HCT116 (cell line): ENCODE results near the gene CTBP2. TPM values are rescaled to one million over a fixed set of nuclear protein-coding genes. Genes with fewer than 3 reads are reported as not detected.

Source experiments
- ATAC-seq: fragments of 200-7000 bp; cut with Tn5 transposase; 2 replicates; pipeline ENCODE4 v1.9.1; 2020; ENCODE audit warnings: mild to moderate bottlenecking, moderate library complexity
- BruUV-seq: library from RNA; stranded (reverse); fragments of 400-500 nt; replicated peaks from 2 replicates; lab custom pipeline; 2021; lab: Mats Ljungman, UMichigan
- CTCF ChIA-PET: fragments of 300-600 bp; sonication (Branson Sonifier 250); formaldehyde crosslinking; loops from one replicate; lab custom pipeline; 2021; ENCODE audit warnings: antibody characterized with exemption; lab: Charles Lee
- POLR2A ChIA-PET: fragments of 300-600, 350-600 bp; sonication (Branson Sonifier 250); formaldehyde crosslinking; loops from one replicate; lab custom pipeline; 2021; ENCODE audit warnings: antibody characterized with exemption; lab: Charles Lee
- RAD21 ChIA-PET, 2 experiments: fragments of 300-600 bp; sonication (Branson Sonifier 250); formaldehyde crosslinking; loops; one replicate each; lab custom pipeline; 2023; ENCODE audit warnings: low total read pairs in 2 of 2; ENCODE audit not compliant: uncharacterized antibody in 2 of 2, unreplicated experiment in 2 of 2, low non-redundant PET in 1 of 2; lab: Charles Lee
- DNase-seq: peaks from one replicate; pipeline ENCODE4 v3.0.0-alpha.2; 2010; ENCODE audit warnings: low read depth, low spot score
- H2AFZ ChIP-seq: fragments of 200-600 bp; shearing (Covaris generic), sonication (generic); 2 replicates; pipeline ENCODE4 v1.6.1; 2017; ENCODE audit warnings: low read depth, mixed run types, mixed read lengths, antibody characterized with exemption, low read length; ENCODE audit not compliant: poor library complexity, severe bottlenecking
- H3K27ac ChIP-seq: 2 replicates; pipeline ENCODE4 v1.5.1; 2012; ENCODE audit warnings: low read depth, low read length
- H3K27me3 ChIP-seq: fragments of 200-600 bp; sonication (generic); 2 replicates; pipeline ENCODE4 v1.6.1; 2016; ENCODE audit warnings: mixed run types, low read length, mixed read lengths; ENCODE audit not compliant: insufficient read depth
- H3K36me3 ChIP-seq, 2 experiments: fragments of 200-500 bp in 1 of 2; fragments of 200-600 bp in 1 of 2; sonication (Bioruptor generic) in 1 of 2; sonication (generic) in 1 of 2; 2 replicates each; pipeline versions ENCODE4 v1.5.1 to v1.6.1; 2014 to 2016; ENCODE audit warnings: low read length in 2 of 2, inconsistent platforms in 1 of 2, mixed read lengths in 1 of 2, mixed run types in 1 of 2; ENCODE audit not compliant: insufficient read depth in 2 of 2, control insufficient read depth in 1 of 2
- H3K4me1 ChIP-seq, 2 experiments: fragments of 200-600 bp in 1 of 2; sonication (generic) in 1 of 2; 2 replicates each; pipeline versions ENCODE4 v1.5.1 to v1.6.1; 2012 to 2017; ENCODE audit warnings: low read length in 2 of 2, inconsistent platforms in 1 of 2, mild to moderate bottlenecking in 1 of 2, mixed read lengths in 1 of 2, mixed run types in 1 of 2, moderate library complexity in 1 of 2; ENCODE audit not compliant: insufficient read depth in 2 of 2, control insufficient read depth in 1 of 2
- H3K4me2 ChIP-seq: fragments of 200-600 bp; sonication (generic); 2 replicates; pipeline ENCODE4 v1.6.1; 2017; ENCODE audit warnings: mixed run types, low read length, mixed read lengths
- H3K4me3 ChIP-seq, 2 experiments: fragments of 200-600 bp in 1 of 2; sonication (generic) in 1 of 2; replicated peaks in 1 of 2; 2 replicates each; pipeline ENCODE4 v1.5.1; 2011 to 2016; ENCODE audit warnings: low read length in 2 of 2, control low read depth in 1 of 2, low read depth in 1 of 2, mild to moderate bottlenecking in 1 of 2, mixed read lengths in 1 of 2, mixed run types in 1 of 2
- H3K79me2 ChIP-seq: fragments of 200-600 bp; sonication (generic); 2 replicates; pipeline ENCODE4 v1.6.1; 2017; ENCODE audit warnings: mild to moderate bottlenecking, mixed run types, low read length, moderate library complexity, mixed read lengths; ENCODE audit not compliant: insufficient read depth
- H3K9ac ChIP-seq: fragments of 200-600 bp; sonication (generic); 2 replicates; pipeline ENCODE4 v1.6.1; 2016; ENCODE audit warnings: low read length, mixed read lengths
- H3K9me2 ChIP-seq: fragments of 200-600 bp; sonication (generic), shearing (Covaris generic); 2 replicates; pipeline ENCODE4 v1.6.1; 2017; ENCODE audit warnings: mixed run types, mild to moderate bottlenecking, moderate library complexity; ENCODE audit not compliant: insufficient read depth
- H3K9me3 ChIP-seq, 2 experiments: fragments of 200-500 bp in 1 of 2; fragments of 200-600 bp in 1 of 2; sonication (Bioruptor generic) in 1 of 2; sonication (generic) in 1 of 2; 2 replicates each; pipeline ENCODE4 v1.6.1; 2014 to 2017; ENCODE audit warnings: low read length in 2 of 2, mixed read lengths in 2 of 2, inconsistent platforms in 1 of 2, low read depth in 1 of 2, mild to moderate bottlenecking in 1 of 2, mixed run types in 1 of 2, moderate library complexity in 1 of 2; ENCODE audit not compliant: control insufficient read depth in 1 of 2, insufficient read depth in 1 of 2
- H4K20me1 ChIP-seq: fragments of 200-600 bp; sonication (generic), shearing (Covaris generic); 2 replicates; pipeline ENCODE4 v1.6.1; 2017; ENCODE audit warnings: mixed run types, mild to moderate bottlenecking, moderate library complexity; ENCODE audit not compliant: insufficient read depth
- CBX3 ChIP-seq: IDR thresholded peaks from 2 replicates; pipeline ENCODE4 v1.6.1; 2012; ENCODE audit warnings: low read depth
- CEBPB ChIP-seq: IDR thresholded peaks from 2 replicates; pipeline ENCODE4 v1.6.1; 2012; ENCODE audit warnings: low read depth
- EGR1 ChIP-seq: IDR thresholded peaks from 2 replicates; pipeline ENCODE4 v1.6.1; 2012; ENCODE audit warnings: low read depth
- ELF1 ChIP-seq: IDR thresholded peaks from 2 replicates; pipeline ENCODE4 v1.6.1; 2012; ENCODE audit warnings: low read depth, borderline replicate concordance
- EZH2 ChIP-seq: fragments of 200-600 bp; sonication (generic); IDR thresholded peaks from 2 replicates; pipeline ENCODE4 v1.6.1; 2017; ENCODE audit warnings: antibody characterized with exemption, mixed run types
- EZH2phosphoT487 ChIP-seq: fragments of 200-600 bp; IDR thresholded peaks from 2 replicates; pipeline ENCODE4 v1.6.1; 2018; ENCODE audit warnings: antibody characterized with exemption, borderline replicate concordance
- FOSL1 ChIP-seq: IDR thresholded peaks from 2 replicates; pipeline ENCODE4 v1.6.1; 2012; ENCODE audit warnings: low read depth
- JUND ChIP-seq: IDR thresholded peaks from 2 replicates; pipeline ENCODE4 v1.6.1; 2012
- POLR2A ChIP-seq: IDR thresholded peaks from 2 replicates; pipeline ENCODE4 v1.7.0; 2011; ENCODE audit warnings: borderline replicate concordance; ENCODE audit not compliant: insufficient read depth, insufficient read length; ENCODE audit errors: extremely low read depth
- POLR2AphosphoS5 ChIP-seq: IDR thresholded peaks from 2 replicates; pipeline ENCODE4 v1.6.1; 2011; ENCODE audit warnings: mild to moderate bottlenecking, low read depth, low read length, moderate library complexity
- SP1 ChIP-seq: IDR thresholded peaks from 2 replicates; pipeline ENCODE4 v1.6.1; 2012; ENCODE audit warnings: low read depth
- SRF ChIP-seq: IDR thresholded peaks from 2 replicates; pipeline ENCODE4 v1.6.1; 2012; ENCODE audit warnings: low read depth
- TCF7L2 ChIP-seq: IDR thresholded peaks from 2 replicates; pipeline ENCODE4 v1.7.0; 2011; ENCODE audit warnings: borderline replicate concordance, inconsistent platforms; ENCODE audit not compliant: insufficient read depth, insufficient read length; ENCODE audit errors: extremely low read depth
- YY1 ChIP-seq: IDR thresholded peaks from 2 replicates; pipeline ENCODE4 v1.6.1; 2011; ENCODE audit warnings: low read length, low read depth, moderate library complexity, mild to moderate bottlenecking; ENCODE audit not compliant: insufficient replicate concordance; ENCODE audit errors: extremely low read depth
- ZFX ChIP-seq: fragments of 450-650 bp; IDR thresholded peaks from 2 replicates; pipeline ENCODE4 v1.6.1; 2017
- ZNF274 ChIP-seq: fragments of 200-500 bp; sonication (Bioruptor generic); IDR thresholded peaks from 2 replicates; pipeline ENCODE4 v1.6.1; 2014; ENCODE audit warnings: mild to moderate bottlenecking, low read depth, low read length, inconsistent platforms
- intact Hi-C: fragments of 100-400 bp; cut with micrococcal nuclease; formaldehyde crosslinking; loops from 2 replicates; pipeline ENCODE4 v1.10.0; 2022
- total RNA-seq: library from RNA; stranded (reverse); gene quantifications from one replicate; pipeline ENCODE4 v1.2.1, GENCODE V29; 2021; ENCODE audit not compliant: unreplicated experiment
- TF ChIP-seq, protein P1 (sequence below): IDR thresholded peaks from 2 replicates; pipeline ENCODE4 v1.6.1; 2012
- TF ChIP-seq, protein P2 (sequence below): IDR thresholded peaks from 2 replicates; pipeline ENCODE4 v1.6.1; 2011; ENCODE audit warnings: mild to moderate bottlenecking, low read length, moderate library complexity; ENCODE audit not compliant: insufficient replicate concordance; ENCODE audit errors: extremely low read depth
- TF ChIP-seq, protein P3 (sequence below): IDR thresholded peaks from 2 replicates; pipeline ENCODE4 v1.6.1; 2012; ENCODE audit warnings: low read depth
- TF ChIP-seq, protein P4 (sequence below), 3 experiments: fragments of 200-600 bp in 1 of 3; sonication (generic) in 1 of 3; IDR thresholded peaks in 2 of 3; conservative IDR thresholded peaks in 1 of 3; 2 replicates each; pipeline ENCODE4 v1.5.1; 2012 to 2017; ENCODE audit warnings: low read depth in 2 of 3, low read length in 2 of 3, antibody characterized with exemption in 1 of 3, borderline replicate concordance in 1 of 3, control low read depth in 1 of 3, mild to moderate bottlenecking in 1 of 3, mixed read lengths in 1 of 3, mixed run types in 1 of 3, moderate library complexity in 1 of 3; ENCODE audit not compliant: insufficient read depth in 1 of 3

CTBP2 gene
- total RNA-seq, 1 experiment from 2014 or later: 144 TPM

DNA sequence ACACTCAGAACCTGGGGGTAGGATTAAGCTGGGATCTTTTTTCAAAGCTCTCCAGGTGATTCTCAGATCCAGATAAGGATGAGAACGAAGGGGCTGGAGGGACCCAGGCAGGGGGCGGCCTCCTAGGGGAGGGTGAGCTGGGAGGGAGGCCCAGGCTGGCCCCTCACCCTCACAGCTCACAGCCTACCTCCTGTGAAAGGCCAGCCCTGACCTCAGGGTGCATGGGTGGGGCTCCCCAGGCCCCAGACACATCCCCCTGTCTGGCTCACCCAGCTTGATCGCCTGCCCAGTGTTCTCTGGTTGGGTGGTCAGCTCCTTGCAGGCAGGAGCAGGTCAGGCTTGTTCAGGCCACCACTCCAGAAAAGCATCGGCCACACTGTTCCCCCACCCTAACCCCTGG lies 24.3 kb downstream of the CTBP2 start:
- no peaks in the 10 kb centered on the region for H3K9me3 ChIP-seq
- no peaks in the 10 kb centered on the region for H3K9me2 ChIP-seq
- H2AFZ ChIP-seq: no peak overlapping the region
- H3K4me1 ChIP-seq: peaks cover 0 to 28% of the 10 kb centered on the region in 2 experiments; a peak in 1 of 4 replicates
- intact Hi-C loops: no loop called here
- peaks cover 0 to 31% of the 10 kb centered on the region in 2 experiments; a peak in 1 of 4 replicates for H3K36me3 ChIP-seq
- no peak overlapping the region for H3K27ac ChIP-seq
- ChIA-PET CTCF (no interaction called here), POLR2A (no interaction called here), RAD21 (no interaction called here)
- BruUV-seq: no TSS peak
- no peak overlapping the region for H3K4me3 ChIP-seq
- no peak overlapping the region for H3K9ac ChIP-seq
- no peak for ATAC-seq
- no peak for DNase-seq
- TF ChIP-seq, protein P1, sequence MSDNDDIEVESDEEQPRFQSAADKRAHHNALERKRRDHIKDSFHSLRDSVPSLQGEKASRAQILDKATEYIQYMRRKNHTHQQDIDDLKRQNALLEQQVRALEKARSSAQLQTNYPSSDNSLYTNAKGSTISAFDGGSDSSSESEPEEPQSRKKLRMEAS: no peak
- TF ChIP-seq FOSL1 (no peak), EGR1 (no peak), EZH2phosphoT487 (no peak), SP1 (no peak), SRF (no peak), TCF7L2 (no peak), JUND (no peak), POLR2AphosphoS5 (no peak), ELF1 (no peak), CBX3 (no peak), YY1 (no peak), POLR2A (no peak), EZH2 (no peak), ZNF274 (no peak), ZFX (no peak), CEBPB (no peak)
- TF ChIP-seq, protein P2, sequence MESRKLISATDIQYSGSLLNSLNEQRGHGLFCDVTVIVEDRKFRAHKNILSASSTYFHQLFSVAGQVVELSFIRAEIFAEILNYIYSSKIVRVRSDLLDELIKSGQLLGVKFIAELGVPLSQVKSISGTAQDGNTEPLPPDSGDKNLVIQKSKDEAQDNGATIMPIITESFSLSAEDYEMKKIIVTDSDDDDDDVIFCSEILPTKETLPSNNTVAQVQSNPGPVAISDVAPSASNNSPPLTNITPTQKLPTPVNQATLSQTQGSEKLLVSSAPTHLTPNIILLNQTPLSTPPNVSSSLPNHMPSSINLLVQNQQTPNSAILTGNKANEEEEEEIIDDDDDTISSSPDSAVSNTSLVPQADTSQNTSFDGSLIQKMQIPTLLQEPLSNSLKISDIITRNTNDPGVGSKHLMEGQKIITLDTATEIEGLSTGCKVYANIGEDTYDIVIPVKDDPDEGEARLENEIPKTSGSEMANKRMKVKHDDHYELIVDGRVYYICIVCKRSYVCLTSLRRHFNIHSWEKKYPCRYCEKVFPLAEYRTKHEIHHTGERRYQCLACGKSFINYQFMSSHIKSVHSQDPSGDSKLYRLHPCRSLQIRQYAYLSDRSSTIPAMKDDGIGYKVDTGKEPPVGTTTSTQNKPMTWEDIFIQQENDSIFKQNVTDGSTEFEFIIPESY: no peak
- TF ChIP-seq, protein P3, sequence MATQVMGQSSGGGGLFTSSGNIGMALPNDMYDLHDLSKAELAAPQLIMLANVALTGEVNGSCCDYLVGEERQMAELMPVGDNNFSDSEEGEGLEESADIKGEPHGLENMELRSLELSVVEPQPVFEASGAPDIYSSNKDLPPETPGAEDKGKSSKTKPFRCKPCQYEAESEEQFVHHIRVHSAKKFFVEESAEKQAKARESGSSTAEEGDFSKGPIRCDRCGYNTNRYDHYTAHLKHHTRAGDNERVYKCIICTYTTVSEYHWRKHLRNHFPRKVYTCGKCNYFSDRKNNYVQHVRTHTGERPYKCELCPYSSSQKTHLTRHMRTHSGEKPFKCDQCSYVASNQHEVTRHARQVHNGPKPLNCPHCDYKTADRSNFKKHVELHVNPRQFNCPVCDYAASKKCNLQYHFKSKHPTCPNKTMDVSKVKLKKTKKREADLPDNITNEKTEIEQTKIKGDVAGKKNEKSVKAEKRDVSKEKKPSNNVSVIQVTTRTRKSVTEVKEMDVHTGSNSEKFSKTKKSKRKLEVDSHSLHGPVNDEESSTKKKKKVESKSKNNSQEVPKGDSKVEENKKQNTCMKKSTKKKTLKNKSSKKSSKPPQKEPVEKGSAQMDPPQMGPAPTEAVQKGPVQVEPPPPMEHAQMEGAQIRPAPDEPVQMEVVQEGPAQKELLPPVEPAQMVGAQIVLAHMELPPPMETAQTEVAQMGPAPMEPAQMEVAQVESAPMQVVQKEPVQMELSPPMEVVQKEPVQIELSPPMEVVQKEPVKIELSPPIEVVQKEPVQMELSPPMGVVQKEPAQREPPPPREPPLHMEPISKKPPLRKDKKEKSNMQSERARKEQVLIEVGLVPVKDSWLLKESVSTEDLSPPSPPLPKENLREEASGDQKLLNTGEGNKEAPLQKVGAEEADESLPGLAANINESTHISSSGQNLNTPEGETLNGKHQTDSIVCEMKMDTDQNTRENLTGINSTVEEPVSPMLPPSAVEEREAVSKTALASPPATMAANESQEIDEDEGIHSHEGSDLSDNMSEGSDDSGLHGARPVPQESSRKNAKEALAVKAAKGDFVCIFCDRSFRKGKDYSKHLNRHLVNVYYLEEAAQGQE: no peak
- TF ChIP-seq, protein P4, sequence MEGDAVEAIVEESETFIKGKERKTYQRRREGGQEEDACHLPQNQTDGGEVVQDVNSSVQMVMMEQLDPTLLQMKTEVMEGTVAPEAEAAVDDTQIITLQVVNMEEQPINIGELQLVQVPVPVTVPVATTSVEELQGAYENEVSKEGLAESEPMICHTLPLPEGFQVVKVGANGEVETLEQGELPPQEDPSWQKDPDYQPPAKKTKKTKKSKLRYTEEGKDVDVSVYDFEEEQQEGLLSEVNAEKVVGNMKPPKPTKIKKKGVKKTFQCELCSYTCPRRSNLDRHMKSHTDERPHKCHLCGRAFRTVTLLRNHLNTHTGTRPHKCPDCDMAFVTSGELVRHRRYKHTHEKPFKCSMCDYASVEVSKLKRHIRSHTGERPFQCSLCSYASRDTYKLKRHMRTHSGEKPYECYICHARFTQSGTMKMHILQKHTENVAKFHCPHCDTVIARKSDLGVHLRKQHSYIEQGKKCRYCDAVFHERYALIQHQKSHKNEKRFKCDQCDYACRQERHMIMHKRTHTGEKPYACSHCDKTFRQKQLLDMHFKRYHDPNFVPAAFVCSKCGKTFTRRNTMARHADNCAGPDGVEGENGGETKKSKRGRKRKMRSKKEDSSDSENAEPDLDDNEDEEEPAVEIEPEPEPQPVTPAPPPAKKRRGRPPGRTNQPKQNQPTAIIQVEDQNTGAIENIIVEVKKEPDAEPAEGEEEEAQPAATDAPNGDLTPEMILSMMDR (IDR thresholded peaks at IDR 0.05 in 2 of 3, conservative IDR thresholded peaks at IDR 0.05 in 1 of 3; ENCODE audit: borderline replicate concordance in 1 of 3, insufficient read depth in 1 of 3, low read depth in 2 of 3, low read length in 2 of 3): no peak
- H4K20me1 ChIP-seq: peaks cover 15% of the 10 kb centered on the region; the same call in 1 of the 2 replicates
- H3K4me2 ChIP-seq: no peak overlapping the region
- peaks cover 99% of the 10 kb centered on the region for H3K79me2 ChIP-seq
- H3K27me3 ChIP-seq: no peaks in the 10 kb centered on the region
